ENCODE results near the gene ALG12.

Gene ALG12

DNA sequence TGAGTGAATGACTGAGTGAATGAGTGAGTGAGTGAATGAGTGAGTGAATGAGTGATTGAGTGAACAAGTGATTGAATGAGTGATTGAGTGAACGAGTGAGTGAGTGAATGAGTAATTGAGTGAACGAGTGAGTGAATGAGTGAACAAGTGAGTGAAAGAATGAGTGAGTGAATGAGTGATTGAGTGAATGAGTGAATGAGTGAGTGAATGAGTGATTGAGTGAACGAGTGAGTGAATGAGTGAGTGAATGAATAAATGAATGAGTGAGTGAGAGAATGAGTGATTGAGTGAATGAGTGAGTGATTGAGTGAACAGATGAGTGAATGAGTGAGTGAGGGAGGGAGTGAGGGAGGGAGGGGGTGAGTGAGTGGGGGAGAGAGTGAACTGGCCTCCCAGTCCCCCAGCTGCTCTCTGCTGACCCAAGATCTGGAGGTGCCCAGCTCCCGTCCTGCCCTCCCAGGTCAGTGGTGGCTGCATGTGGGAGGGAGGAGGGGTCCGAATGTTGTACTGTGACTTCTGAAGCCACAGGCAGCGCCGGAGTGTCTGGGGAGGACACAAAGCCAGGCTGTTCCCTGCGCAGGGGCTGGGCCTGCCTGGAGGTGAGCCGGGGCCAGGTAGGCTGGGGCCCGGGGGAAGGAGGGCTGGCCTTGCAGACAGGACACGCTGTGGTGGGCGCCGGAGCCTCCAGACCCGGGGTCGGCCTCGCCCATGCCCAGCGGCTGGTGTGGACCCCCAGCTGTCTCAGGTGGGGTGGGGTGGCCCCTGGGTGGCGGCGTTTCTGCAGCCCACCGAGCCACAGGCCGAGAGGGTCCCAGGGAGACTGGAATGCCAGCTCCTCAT lies 24.5 kb upstream of the ALG12 start:
- TF ChIP-seq, protein P1, sequence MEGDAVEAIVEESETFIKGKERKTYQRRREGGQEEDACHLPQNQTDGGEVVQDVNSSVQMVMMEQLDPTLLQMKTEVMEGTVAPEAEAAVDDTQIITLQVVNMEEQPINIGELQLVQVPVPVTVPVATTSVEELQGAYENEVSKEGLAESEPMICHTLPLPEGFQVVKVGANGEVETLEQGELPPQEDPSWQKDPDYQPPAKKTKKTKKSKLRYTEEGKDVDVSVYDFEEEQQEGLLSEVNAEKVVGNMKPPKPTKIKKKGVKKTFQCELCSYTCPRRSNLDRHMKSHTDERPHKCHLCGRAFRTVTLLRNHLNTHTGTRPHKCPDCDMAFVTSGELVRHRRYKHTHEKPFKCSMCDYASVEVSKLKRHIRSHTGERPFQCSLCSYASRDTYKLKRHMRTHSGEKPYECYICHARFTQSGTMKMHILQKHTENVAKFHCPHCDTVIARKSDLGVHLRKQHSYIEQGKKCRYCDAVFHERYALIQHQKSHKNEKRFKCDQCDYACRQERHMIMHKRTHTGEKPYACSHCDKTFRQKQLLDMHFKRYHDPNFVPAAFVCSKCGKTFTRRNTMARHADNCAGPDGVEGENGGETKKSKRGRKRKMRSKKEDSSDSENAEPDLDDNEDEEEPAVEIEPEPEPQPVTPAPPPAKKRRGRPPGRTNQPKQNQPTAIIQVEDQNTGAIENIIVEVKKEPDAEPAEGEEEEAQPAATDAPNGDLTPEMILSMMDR (IDR thresholded peaks at IDR 0.05; ENCODE audit: borderline replicate concordance, insufficient read depth, low read depth, low read length), result no peak
- no peak overlapping the region for H3K4me3 ChIP-seq (ENCODE audit: low read depth, low read length)

- H3K4me3 ChIP-seq (ENCODE audit: low read depth, low read length), result no peak overlapping the region
- TF ChIP-seq, protein P1 (IDR thresholded peaks at IDR 0.05; ENCODE audit: borderline replicate concordance, insufficient read depth, low read depth, low read length), result no peak
Measured at GRCh38 chr22:49941507-49942316, 23.5 kb upstream of the ALG12 start.

GRCh38 chr22:49938565-49939136 lies 20.4 kb upstream of the ALG12 start:
- no peak overlapping the region for H3K4me3 ChIP-seq (ENCODE audit: low read depth, low read length)
- TF ChIP-seq, protein P1 (IDR thresholded peaks at IDR 0.05; ENCODE audit: borderline replicate concordance, insufficient read depth, low read depth, low read length), result no peak

- no peak overlapping the region for H3K4me3 ChIP-seq (ENCODE audit: low read depth, low read length)
- TF ChIP-seq, protein P1 (IDR thresholded peaks at IDR 0.05; ENCODE audit: borderline replicate concordance, insufficient read depth, low read depth, low read length), result no peak
Measured at GRCh38 chr22:49937758-49938564, 19.7 kb upstream of the ALG12 start.

DNA sequence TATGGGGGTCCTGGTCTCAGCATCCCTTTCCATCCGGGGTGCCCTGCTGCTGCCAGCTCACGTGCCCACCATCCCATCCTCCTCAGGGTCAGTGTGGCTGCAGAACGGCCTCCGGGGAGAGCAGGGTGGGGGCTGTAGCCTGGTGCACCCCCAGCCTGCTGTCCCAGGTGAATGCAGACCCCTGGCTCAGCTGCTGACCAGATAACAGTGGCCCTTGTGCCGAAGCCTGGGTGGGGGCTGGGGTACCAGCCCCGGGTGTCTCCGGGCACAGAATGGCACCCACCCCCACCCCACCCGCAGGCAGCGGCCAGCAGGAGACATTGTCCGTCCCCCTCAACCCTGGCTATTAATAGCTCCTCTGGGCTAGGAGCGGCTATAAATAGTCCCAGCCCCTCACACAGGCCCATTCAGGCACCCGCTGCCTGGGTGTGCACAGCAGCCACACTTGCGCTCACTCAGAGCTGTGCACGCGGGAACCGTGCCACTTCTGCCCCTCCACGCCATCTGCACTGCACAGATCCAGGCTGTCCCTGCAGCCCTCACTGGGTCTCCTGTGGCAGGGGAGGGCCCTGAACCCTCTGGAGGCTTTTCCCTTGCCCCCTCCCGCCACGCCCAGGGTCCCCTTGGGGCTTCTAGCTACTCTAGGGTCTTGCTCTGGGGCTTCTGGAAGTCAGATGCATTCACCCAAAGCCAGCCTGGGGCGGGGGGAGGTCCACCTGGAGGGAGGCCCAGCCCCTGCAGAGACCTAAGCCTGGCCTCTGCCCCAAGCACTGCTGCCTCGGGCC lies 18.9 kb upstream of the ALG12 start:
- TF ChIP-seq, protein P1 (IDR thresholded peaks at IDR 0.05; ENCODE audit: borderline replicate concordance, insufficient read depth, low read depth, low read length), result no peak
- H3K4me3 ChIP-seq (ENCODE audit: low read depth, low read length), result no peak overlapping the region

Data from GM12875 (cell line).